GM19193 (cell line): ENCODE data around the gene GFOD2.

Experiments used
- POLR2A ChIP-seq: IDR thresholded peaks from 4 replicates; pipeline ENCODE4 v1.6.1; 2011; ENCODE audit not compliant: insufficient read depth, insufficient read length; ENCODE audit errors: extremely low read depth

GFOD2 gene

GRCh38 chr16:67641779-67642708, 77.1 kb downstream of the GFOD2 start:
- no peak for TF ChIP-seq POLR2A

GRCh38 chr16:67637625-67638024, 81.5 kb downstream of the GFOD2 start:
- no peak for TF ChIP-seq POLR2A

- no peak for TF ChIP-seq POLR2A
Measured at GRCh38 chr16:67636713-67637112, 82.4 kb downstream of the GFOD2 start.

GRCh38 chr16:67632415-67633172, 86.5 kb downstream of the GFOD2 start:
- TF ChIP-seq POLR2A: no peak

GRCh38 chr16:67628216-67628615, 90.9 kb downstream of the GFOD2 start:
- TF ChIP-seq POLR2A: no peak
